GM18861 (cell line): ENCODE results near the gene ZC3H13.

Experiments used
- ATAC-seq: cut with Tn5 transposase; IDR thresholded peaks from one replicate; pipeline ENCODE4 v1.9.1; 2021; ENCODE audit not compliant: unreplicated experiment

ZC3H13 gene

GRCh38 chr13:46062185-46062584 lies 9.6 kb upstream of the ZC3H13 start:
- no peak for ATAC-seq

- no peak for ATAC-seq
Observed at GRCh38 chr13:46059405-46059804, 6.9 kb upstream of the ZC3H13 start.

DNA sequence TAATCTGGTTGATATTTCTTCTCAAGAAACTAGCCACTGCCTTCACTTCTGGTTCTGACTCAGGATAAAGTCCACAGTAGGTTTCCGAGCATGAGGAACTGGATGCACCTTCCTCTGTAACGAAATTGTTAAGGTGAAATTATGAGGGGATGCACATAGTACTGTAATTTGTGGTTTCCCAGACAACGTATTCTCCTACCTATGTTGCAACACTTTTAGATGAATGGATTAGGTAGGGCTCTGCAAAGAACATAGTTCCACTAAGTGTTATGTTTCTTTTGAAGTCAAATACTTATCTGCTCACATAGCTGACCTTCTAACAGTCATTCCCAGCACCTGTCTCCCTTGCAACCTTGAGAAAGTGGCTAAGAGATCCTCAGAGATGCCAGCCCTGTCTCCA lies 5.7 kb upstream of the ZC3H13 start:
- ATAC-seq = no peak

DNA sequence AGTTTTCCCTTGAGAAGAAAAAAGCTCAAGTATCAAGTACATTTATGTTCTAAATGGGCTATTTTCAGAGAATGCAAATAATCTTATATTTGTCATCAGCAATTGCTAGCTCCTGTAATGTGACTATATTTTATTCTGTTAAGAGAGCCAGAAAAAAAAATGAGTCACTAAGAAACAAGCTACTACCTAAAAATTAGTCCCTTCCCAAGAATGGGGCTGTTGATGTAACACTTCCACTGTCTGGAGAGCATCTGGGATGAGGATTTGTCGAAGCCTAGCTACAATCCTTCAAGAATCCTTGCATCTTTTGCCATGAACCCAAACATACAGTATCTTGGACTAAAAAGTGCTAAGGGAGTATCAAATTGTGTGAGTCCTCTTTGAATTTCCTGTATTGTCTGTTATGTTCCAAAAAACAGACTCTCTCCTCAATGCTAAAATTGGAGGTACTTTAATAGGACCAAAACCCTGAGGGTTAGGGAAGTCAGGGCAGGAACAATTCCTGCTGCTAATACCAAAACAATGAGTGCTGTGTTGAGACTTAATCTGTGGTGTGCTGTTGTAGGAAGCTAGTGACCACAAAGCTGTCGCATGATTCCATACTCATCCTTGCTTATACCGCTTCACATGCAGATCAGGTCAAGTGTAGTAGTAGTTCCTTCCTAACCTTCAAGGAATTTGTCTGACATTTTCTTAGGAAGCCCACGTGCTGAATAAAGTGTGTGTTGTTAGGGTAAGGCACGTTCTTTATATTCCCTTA lies 4.9 kb upstream of the ZC3H13 start:
- no peak for ATAC-seq

DNA sequence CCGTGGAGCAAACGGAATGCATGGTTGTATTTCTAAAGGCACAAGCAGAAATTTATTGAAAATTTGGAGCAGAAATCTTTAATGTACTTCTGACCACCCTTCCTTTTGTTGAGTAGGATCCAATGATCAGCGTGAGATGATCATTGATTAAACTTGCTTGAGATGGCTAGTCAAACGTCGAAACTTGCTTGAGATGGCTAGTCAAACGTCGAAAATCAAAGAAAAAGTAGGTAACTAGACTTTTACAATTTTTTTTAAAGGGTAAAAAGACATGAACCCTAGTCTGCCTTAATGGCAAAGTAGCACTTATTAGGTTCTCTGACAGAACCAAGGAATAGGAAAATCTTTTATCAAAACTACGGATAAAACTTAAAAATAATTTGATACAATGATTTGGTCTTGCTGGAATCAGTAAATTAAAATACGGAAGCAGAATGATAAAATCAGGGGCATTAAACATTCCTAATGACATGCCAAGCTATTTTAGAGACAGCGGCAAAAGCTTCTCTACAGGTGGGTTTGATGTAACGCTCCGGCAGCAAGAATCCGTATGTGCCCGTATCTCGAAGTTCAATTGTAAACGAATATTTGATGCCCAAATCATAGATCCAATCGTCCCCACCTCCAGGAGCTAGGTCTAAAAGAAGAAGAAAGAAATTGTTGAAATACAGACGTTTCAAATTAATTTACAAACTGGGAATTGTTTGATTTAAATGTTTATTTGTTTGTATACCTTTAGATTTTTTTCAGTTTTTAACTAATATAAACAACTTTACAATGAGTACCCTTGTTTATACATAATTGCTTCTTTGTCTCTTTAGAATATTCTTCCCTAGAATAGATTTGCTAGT lies 841 bp upstream of the ZC3H13 start:
- ATAC-seq = no peak

DNA sequence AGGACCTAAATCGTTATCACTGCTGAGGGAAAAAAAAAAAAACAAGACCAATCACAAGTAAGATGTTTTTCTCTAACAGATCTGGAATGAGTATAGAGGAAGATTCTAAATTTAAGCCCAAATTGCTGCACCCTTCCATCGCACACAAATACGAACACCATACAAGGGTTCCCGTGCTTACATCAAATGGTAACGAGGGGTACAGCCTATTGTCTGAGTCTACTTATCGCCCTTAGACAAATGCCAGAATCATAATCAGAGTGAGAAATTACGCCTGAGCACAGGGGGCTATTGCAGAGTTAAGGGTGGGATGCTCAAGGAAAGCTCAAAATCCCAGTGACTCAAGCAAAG lies 603 bp downstream of the ZC3H13 start:
- no peak for ATAC-seq

- ATAC-seq = no peak
Observed at GRCh38 chr13:46050771-46051170, 1.8 kb downstream of the ZC3H13 start.

DNA sequence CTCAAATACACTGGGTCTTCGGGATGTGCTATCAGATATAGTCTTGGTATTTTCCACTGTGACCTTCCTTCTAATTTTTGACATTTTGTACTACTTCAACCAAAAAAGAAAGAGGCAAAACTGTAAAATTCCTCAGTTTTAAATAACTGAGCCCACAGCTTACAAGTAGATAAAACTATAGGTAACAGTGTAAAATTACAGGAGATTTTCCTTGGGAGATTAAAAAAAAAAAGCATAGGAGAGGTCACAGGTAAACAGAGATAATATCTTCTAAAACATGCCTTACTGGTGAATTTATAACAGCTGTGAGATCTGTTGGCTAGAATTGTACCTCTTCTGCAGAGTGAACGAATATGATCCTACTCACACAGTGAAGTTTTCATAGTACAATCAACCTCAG lies 7.1 kb downstream of the ZC3H13 start:
- ATAC-seq = no peak

DNA sequence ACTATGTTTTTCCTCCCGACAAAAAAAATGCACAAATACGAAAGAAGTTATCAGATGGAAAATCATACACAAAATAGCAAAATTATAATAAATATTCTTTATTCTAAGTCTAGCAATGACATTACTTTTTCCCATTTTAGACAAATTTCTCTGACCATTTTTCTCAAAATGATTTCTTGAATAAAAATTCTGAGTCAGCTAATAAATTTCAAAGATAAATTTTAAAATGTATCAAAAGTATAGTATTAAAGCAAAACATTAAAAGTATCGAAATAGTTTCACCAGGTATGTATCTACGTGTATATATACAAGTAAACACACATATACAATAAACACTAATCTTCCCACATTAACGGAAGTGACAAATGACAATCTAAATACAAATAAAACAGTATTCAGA lies 8.9 kb downstream of the ZC3H13 start:
- no peak for ATAC-seq

- ATAC-seq = no peak
Observed at GRCh38 chr13:46041419-46041839, 11.1 kb downstream of the ZC3H13 start.

DNA sequence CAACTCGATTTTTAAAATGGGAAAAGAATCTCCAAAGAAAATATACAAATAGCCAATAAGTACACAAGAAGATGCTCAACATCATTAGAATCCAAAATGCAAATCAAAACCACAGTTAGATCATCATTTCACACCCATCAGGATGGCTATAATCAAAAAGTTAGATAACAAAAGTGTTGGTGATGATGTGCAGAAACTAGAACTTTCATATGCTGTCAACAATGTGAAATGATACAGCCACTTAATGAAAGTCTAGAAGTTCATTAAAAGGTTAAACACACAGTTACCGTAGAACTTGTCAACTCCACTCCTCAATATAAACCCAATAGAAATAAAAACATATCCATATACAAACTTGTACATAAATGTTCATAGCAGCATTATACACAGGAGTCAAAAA lies 11.8 kb downstream of the ZC3H13 start:
- ATAC-seq = no peak

- ATAC-seq = no peak
Observed at GRCh38 chr13:46039411-46040182, 12.9 kb downstream of the ZC3H13 start.

GRCh38 chr13:46038296-46038695 lies 14.2 kb downstream of the ZC3H13 start:
- no peak for ATAC-seq

- no peak for ATAC-seq
Observed at GRCh38 chr13:46035066-46035465, 17.5 kb downstream of the ZC3H13 start.

DNA sequence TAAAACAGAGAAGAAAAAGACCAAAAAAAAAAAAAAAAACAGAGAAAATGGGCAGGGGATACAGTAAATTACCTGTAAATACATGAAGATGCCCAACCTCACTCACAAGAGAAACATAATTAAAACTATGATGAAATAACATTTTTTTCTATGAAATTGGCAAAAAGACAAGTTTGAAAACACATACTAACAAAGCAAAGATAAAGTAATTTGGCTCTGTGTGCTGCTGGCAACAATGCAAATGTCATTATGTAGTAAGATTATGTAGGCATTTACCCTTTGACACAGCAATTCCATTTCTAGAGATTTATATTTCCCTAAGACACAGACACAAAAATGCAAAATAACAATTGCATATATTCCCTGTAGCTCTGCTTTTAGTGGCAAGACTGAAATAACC lies 20.2 kb downstream of the ZC3H13 start:
- ATAC-seq = no peak

DNA sequence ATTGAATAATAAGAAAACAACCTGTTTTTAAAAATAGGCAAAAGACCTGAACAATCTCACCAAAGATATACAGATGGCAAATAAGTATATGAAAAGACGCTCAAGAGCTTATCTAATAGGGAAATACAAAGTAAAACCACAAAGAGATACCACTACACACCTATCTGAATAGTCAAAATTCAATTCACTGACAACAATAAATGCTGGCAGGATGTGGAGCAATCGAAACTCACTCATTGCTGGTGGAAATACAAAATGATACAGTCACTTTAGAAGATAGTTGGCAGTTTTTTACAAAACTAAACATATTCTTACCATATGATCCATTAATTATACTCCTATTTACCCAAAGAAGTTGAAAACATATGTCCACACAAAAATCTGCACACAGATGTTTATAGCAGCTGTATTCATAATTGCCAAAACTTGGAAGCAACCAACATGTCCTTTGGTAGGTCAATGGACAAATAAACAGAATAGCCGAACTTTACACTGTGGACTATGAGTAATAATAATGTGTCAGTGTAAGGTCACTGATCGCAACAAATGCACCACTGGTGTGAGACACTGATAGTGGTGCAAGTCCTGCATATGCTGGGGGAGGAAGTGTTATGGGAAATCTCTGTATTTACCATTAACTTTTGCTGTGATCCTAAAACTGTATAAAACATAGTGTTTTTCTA lies 20.8 kb downstream of the ZC3H13 start:
- ATAC-seq = no peak

- ATAC-seq = no peak
Observed at GRCh38 chr13:46025157-46025556, 27.4 kb downstream of the ZC3H13 start.

GRCh38 chr13:46022481-46022880 lies 30.1 kb downstream of the ZC3H13 start:
- ATAC-seq = no peak

GRCh38 chr13:46016216-46016615 lies 36.3 kb downstream of the ZC3H13 start:
- no peak for ATAC-seq

- ATAC-seq = no peak
Observed at GRCh38 chr13:46015366-46015765, 37.2 kb downstream of the ZC3H13 start.

DNA sequence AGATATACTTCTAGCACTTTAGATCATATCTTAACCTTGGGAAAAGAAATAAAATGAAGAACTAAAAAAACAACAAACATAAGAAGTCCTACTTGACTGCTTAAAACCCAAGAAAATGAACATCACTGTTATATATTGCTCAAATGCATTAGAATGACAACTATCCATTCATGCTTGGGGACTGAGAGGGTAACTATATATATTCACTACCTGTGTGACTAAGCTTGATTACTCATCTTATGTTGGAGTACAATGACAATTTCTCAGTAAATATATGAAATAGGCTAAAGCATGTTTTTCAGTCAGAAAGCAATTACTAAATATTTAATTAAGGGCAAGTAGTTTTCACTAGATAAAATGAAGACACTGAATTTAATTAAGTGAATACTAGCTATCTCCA lies 40.1 kb downstream of the ZC3H13 start:
- no peak for ATAC-seq
